ENCODE data around the gene LYSMD4.
A peak's percentile ranks its signal among the peaks of the same experiment; 100 is the strongest.

The LYSMD4 gene

GRCh38 chr15:99704444-99704838 is 28.8 kb downstream of the LYSMD4 start:
- peak; percentile 65 to 88 for DNase-seq

- DNase-seq, result peak in 1 of 2 experiments; percentile 33
Observed at GRCh38 chr15:99703603-99704443, 29.4 kb downstream of the LYSMD4 start.

GRCh38 chr15:99702895-99703602 is 30.2 kb downstream of the LYSMD4 start:
- DNase-seq, result no peak

- DNase-seq, result no peak
Observed at GRCh38 chr15:99696096-99696495, 37.1 kb downstream of the LYSMD4 start.

- DNase-seq, result no peak
Observed at GRCh38 chr15:99692825-99693224, 40.4 kb downstream of the LYSMD4 start.

GRCh38 chr15:99686290-99686689 is 46.9 kb downstream of the LYSMD4 start:
- DNase-seq, result no peak

GRCh38 chr15:99683000-99683670 is 50.1 kb downstream of the LYSMD4 start:
- DNase-seq, result no peak

- peak in 1 of 2 experiments; percentile 27 for DNase-seq
Observed at GRCh38 chr15:99682455-99682854, 50.8 kb downstream of the LYSMD4 start.

GRCh38 chr15:99681990-99682389 is 51.2 kb downstream of the LYSMD4 start:
- no peak for DNase-seq

GRCh38 chr15:99680276-99680675 is 53.0 kb downstream of the LYSMD4 start:
- no peak for DNase-seq

- no peak for DNase-seq
Observed at GRCh38 chr15:99677540-99678134, 55.6 kb downstream of the LYSMD4 start.

Measured in NCI-H524 (cell line).